Kidney tubule cell (primary cell): Measurements from ENCODE around the gene ZFP36L1.
A peak's percentile ranks its signal among the peaks of the same experiment; 100 is the strongest.
"Not testable (repeated sequence)": the region's sequence is repeated elsewhere in the genome, so short reads cannot be mapped to it uniquely, and the experiment has no call there.

ENCODE experiments used
- DNase-seq: peaks from one replicate; pipeline ENCODE4 v3.0.0-alpha.2; 2018; ENCODE audit warnings: low spot score

Gene ZFP36L1

DNA sequence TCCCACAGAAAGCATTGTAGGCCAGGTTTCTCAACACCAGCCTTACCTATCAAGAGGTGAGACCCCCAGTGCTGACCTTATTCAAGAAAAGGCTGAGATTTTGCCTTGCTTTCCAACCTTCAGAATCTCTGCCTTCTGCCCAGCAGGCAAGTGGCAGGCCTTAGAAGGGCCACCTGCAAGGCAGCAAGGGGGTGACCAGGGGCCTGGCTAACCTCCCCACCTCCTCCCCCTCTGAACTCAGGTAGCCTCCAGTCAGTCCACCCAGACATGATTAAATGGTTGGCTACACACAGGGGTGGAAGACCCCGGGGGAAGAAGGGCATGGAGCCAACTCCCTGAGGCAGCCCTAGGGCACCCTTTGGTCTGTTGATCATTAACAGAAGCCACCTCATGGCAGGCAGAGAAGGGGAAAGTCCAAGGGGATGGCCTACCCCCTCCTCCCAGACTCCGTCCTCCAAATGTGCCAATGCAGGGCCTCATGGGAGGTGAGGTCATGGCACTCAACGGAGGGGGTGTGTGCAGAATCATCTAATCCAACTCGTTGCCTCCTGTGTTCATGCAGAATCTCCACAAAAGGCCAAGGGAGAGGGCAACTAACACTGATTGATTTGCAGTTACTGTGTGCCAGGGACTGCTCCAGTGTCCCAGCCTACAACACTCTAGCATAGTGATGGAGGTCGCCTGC lies 8.5 kb downstream of the ZFP36L1 start:
- DNase-seq = peak; percentile 100

DNA sequence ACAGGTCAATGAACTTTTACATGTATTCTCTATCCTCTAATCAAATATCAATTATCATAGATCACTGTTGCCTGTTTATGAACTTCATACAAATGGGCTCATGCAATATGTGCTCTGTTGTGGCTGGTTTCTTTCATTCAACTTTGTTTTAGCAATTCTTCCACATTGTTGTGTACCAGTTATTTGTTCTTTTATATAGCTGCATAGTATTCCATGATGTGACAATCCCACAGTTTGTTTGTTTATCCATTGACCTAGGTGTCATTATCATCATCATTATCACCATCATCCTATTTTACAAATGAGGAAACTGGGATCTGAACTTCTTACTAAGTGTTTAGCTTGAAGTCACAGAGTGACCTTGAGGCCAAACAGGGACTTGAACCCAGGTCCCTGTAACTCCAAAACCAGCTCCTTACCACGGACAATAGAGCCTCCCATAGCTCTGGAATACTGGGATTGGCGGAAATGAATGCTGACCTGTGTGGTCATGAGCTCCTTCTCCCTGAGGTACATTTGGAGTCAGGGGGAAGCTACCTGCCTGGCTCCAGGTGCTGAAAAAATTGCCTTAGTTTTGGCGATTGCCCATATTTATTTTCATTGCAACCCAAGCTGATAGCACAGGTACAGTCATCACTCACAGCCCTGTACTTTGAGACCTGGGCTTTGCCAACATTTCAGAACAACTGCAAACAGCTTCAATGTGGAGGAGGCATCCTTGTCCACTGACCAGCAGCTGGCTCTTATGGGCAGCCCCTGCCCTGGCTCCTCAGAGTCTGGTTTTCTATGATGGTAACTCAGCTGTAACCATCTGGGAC lies 9.2 kb downstream of the ZFP36L1 start:
- DNase-seq = no peak

GRCh38 chr14:68782091-68782981 lies 10.5 kb downstream of the ZFP36L1 start:
- DNase-seq = no peak

DNA sequence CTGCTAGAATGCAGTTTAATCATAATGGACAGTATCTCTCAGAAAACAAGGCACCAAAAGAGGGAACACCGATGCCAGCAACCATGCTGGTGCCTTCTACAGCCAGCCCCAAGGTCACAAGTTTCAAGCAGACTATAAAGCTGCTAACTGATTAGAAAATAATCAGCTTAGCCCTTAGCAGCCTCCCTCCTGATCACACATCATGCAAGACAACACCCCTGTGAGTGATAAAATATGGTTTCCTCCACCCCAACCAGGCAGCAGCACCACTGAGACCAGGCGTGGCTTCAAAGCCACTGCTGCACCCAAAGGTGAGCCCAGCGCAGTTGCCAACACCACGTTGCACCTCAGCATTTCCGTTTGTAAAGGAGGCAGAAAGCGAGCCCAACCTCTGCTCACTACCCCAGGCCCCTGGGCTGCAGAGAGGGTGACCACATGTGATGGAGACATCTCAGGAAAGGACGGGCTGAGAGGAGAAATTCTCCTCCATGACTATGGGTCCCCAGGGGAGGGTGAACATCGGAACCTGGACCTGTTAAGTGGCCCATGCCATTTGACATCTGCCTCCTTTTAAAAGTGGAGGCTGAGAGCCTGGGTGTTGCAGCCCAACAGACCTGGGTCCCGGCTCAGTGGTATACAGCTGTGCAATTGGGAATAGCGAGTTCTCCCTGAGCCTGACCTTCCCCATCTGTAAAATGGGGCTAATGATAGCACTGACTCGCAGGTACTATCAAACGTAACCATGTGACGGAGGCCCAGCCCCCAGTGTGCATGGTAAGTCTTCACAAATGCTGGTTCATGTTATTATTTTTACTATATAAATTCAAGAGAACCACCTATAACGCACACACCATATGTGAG lies 11.5 kb downstream of the ZFP36L1 start:
- no peak for DNase-seq

DNA sequence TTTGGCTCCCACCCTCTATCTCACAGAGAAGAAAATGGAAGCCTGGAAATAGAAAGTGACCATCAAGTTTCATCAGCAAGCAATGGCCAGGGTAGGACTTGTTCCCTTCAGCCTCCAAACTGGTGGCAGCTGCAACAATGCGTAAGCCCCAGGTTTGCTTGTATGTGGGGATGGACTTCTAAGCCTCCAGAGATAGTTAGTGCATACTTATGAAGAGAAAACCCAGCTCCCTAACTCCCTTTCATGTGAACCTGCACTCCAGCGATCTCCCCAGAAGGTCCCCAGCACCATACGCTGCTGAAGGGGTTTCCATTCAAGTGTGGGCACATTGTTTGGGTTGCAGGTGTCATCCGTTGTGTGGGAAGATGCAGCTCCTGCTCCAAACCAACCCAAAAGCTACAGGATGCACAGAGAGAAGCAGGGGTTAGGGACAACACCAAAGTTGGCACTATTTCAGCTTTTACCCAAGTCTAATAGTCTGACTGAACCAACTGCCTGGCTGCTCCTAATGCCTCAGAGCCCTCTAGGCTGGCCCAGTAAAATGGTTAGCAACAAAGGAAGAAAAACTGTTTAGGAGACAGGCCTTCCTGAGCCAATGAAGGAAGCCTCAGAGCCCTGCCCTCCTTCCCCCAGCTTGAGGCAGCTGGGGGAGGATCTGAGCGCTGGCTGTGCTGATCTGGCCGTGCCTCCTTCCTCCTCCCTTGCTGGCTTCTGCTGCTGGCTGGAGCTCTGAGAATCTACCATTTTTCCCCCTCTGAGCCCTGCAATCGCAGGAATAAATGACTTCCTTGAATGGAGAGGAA lies 12.3 kb downstream of the ZFP36L1 start:
- DNase-seq = peak; percentile 77

GRCh38 chr14:68779761-68780323 lies 13.0 kb downstream of the ZFP36L1 start:
- DNase-seq = peak; percentile 95

DNA sequence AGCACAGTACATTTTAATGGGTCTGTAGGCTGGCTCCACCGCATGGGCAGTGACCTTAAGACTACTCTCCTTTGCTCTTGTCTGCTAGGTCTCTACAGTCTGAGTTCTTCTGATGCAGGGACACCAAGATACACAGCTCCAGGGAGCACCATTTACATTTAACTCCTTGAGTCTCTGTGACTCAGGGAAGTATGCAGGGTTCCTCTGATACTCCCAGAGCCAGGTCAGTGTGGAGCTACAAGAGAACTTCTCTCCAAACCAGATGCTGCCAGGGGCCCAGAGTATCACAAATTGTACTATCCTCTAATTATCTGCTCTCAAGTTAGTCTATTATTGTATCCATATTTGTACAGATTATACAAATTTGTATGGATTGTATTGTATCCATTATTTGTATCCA lies 15.2 kb downstream of the ZFP36L1 start:
- no peak for DNase-seq

GRCh38 chr14:68775614-68776126 lies 17.2 kb downstream of the ZFP36L1 start:
- no peak for DNase-seq

DNA sequence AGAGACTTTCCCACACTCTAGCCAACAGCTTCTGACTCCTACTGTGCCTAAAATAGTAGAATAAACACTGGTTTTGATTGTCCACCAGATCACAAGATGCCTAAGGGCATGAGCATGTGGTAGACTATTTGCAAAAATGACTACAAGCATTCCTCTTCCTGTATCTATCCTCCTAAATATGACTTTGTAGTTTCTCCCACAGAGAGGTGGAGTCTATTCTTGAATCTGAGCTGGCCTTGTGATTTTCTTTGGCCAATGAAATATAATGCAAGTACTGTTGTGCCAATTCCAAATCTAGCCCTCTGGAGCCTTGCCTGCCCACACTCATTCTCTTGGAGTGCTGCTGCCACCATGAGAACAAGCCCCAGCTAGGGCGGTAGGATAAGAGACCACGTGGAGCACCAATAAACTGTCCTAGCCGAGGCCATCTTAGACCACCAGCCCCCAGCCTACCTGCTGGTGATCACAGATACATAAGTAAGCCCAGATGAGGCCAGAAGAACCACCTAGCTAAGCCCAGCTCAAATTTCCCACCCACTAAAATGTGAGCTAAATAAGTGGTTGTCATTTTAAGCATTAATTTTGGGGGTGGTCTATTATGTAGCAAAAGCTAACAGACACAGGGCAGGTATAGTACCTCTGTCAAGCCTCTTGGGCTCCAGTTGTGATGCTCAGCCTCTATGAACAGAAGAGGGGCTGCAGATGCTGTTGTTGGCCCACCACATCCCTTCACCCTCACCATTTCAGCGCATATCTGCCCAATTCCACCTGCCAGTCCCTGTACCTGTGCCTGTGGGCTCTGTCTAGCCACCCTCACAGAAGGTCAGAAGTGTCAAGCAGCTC lies 17.9 kb downstream of the ZFP36L1 start:
- peak; percentile 68 for DNase-seq

DNA sequence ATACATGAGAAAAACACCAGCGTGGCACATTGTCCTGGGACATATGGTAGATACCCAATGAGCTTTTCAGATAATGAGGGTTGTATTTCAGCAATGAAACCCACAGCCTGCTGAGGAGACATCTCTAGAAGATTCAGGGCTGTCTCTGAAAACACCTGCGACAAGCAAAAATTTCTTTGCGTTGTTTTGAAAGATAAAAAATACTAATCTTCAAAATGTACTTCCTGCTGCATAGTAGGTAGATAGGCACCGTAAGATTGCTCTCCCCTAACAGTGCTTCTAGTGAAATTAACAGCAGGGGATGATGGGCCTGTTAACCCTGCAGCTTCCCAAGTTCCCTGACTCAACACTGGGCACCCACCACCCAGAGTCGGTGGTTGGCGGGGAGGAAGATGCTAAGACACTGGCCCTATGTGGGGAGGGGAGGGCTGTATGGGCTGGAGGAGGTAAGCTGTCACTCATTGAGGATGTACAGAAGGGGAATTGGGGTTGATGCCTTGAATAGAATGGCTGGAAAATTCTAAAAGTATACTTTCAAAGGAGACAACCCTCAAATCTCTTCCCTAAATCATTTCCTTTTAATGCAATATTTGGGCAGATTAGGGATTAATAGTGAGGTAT lies 20.0 kb downstream of the ZFP36L1 start:
- DNase-seq = no peak

DNA sequence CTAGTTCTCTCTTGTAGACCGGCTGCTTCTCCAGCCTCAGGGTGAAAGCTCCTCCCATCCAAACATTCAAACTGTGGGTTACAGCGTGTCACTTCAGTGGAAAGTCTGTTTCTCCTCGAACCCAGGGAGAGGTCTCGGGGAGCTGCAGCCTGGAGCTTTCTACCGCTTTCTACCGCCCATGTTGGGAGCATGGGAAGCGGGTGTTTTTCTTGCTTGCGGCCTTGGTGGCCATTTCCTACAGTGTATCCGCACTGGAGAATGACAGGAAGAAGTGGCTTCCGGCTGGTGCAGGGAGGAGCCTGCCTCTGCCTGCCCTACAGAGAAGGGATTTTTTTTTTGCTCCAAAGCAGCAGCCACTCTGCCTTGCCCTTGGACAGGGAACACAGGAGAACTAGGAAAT lies 21.2 kb downstream of the ZFP36L1 start:
- DNase-seq = no peak

DNA sequence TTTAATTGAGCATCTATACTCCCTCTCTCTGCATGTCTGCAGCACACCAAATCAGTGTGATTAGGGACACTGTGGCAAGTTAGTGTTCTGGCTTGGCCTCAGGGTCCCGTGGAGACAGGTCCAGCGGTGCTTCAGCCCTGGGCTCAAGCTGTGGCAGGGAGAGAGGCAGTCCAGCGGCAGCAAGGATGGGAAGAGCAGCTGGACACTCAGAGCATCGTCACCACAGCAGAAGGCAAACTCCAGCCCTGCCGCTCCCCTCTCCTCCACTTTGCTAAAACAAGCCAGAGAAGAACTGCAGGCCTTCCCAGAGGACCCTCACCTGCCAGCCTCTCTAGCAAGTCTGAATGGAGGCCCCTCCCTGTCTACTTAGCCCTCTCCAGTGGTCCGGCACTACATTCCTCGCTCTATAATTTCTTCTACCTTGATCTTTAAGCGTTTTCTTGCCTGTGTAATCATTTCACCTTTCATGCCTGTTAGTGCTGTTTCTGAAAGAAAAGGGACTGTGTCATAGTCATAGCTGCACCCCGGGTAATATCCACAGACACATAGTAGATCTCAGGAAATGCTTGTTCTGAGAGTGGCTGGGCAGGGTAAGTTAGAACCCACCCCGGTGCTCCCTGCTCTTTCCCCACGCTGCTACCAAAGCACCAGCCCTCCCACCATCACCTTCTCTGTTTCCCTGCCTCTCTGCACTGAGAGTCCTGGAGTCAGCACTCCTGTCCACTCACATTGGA lies 22.1 kb downstream of the ZFP36L1 start:
- no peak for DNase-seq

DNA sequence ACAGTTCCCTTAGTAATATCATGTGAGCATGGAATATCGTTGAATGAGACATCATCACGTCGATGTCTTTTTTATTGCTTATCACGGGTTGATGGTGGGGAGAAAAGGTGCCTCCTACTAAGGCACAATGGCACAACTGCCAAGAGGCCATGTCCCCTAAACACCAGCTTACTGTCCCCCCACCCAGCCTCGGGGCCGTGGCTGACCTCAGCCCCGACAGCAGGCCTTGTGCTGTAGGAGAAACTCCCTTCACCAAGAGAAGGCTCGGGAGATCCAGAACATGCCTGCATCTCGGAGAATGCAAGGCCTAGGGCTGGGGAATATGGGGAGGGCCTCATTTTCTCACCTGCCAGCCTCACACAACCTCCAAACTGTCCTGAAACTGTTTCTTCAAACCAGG lies 22.8 kb downstream of the ZFP36L1 start:
- DNase-seq = no peak

- no peak for DNase-seq
These were observed 24.6 kb downstream of the ZFP36L1 start for GRCh38 chr14:68768316-68768715.

DNA sequence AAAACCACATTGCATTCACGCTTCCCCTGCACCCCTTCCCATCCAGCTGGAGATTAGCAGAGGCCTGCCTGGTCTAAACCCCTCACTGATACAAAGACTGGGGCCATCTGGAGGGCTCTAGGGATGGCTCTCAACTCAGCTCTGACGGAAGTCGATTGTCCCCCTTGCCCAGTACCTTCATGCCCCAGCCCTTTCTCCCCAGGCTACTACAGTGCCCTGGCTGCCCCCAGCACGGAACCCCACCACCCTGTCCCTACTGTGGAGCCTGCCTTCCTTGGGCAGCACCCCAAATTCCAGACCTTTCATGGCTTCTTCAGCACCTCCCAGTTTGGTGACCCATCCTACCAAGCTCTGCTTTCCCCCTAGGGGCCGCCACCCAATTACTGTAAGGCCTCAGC lies 25.6 kb downstream of the ZFP36L1 start:
- DNase-seq = no peak

DNA sequence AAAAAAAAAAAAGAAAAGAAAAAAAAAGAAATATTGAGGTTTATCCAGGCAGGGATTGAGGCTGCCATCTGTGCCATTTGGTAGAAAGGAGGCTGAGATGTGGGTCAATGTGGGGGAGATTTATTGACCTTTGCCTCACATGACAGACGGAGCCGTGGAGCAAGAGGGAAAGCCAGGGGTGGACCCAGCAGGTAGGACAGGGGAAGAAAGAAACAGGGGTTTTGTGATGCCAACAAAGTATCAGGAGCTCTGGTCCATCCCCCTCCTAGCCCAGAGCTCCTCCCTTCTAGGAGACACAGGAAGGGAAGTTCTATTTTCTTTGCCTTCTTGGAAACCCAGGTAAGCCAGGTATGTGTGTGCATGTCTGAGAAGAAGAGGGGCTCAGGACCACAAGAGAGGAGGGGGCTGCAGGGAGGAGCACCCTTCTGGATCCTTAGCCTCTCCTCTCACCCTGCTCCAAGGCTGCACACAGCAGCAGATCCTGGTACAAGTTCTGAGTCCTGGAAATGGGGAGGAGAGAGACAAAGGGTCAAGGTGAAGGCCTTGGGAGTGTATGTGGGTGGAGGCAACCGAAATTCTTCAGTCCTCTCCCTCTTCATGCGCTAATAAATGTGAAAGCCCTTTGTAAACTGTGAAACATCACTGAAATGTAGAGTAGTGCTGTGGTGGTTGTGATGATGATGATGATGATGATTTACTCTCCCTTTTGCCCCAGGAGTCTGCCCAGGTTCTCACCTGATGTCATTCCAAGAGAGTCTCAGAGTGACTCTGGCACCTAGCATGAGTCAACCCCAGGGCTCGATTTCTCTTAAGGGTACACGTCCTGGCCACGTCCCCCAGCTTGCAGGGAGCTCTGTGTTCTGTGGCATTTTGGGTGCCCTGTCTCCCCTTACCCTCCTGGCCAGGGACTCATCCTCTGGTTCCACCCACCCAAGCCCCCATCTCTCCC lies 26.3 kb downstream of the ZFP36L1 start:
- no peak for DNase-seq

GRCh38 chr14:68763843-68764242 lies 29.0 kb downstream of the ZFP36L1 start:
- DNase-seq = not testable (repeated sequence)
